Body of pancreas (tissue), 4 donors: ENCODE data around the gene DMBT1. TPM values are rescaled to one million over a fixed set of nuclear protein-coding genes. Genes with fewer than 3 reads are reported as not detected.

Experiments
- ATAC-seq: fragments of 150-250 bp; one replicate; pipeline ENCODE4 v1.9.1; 2016
- DNase-seq, 4 donors: peaks; one replicate each; pipeline ENCODE4 v3.0.0-alpha.2; 2019
- H3K27ac ChIP-seq, 4 donors: fragments of 200-600 bp; sonication (generic); 1 replicate in 3 of 4; 2 replicates in 1 of 4; pipeline versions ENCODE4 v1.5.1 to v1.6.1; 2016 to 2019; ENCODE audit warnings: mild to moderate bottlenecking in 1 of 4, mixed read lengths in 1 of 4, moderate library complexity in 1 of 4
- H3K27me3 ChIP-seq, 2 donors: fragments of 200-600 bp; sonication (generic); one replicate each; pipeline ENCODE4 v1.6.0; 2016; ENCODE audit warnings: mild to moderate bottlenecking in 1 of 2
- H3K36me3 ChIP-seq, 2 donors: fragments of 200-600 bp; sonication (generic); replicated peaks in 1 of 2; 2 replicates each; pipeline ENCODE4 v1.5.1; 2016; ENCODE audit warnings: low read depth in 2 of 2; ENCODE audit not compliant: insufficient read depth in 1 of 2
- H3K4me1 ChIP-seq: fragments of 200-600 bp; sonication (generic); one replicate; pipeline ENCODE4 v1.6.0; 2016
- H3K4me3 ChIP-seq, 2 donors: fragments of 200-600 bp; sonication (generic); 1 replicate in 1 of 2; 2 replicates in 1 of 2; pipeline ENCODE4 v1.5.1; 2016 to 2019
- H3K9me3 ChIP-seq, 3 donors: fragments of 200-600 bp; sonication (generic); 1 replicate in 2 of 3; 2 replicates in 1 of 3; pipeline ENCODE4 v1.5.1; 2016
- POLR2A ChIP-seq, 3 donors: fragments of 450-650 bp; IDR thresholded peaks; one replicate each; pipeline ENCODE4 v1.6.1; 2016; ENCODE audit warnings: antibody characterized with exemption in 3 of 3, mild to moderate bottlenecking in 2 of 3
- WGBS, 2 donors: methylation state at CpG; one replicate each; pipeline ENCODE4 v1.1.5; 2017; 5-methylcytosine and 5-hydroxymethylcytosine counted together
- intact Hi-C: fragments of 100-400 bp; cut with DNase I; formaldehyde crosslinking; loops from one replicate; pipeline ENCODE4 v1.15.1; 2023
- total RNA-seq, 2 donors: library from RNA; depleted of rRNA; stranded (reverse); fragments of >200 nt; gene quantifications; one replicate each; pipeline ENCODE4 v1.1.0, GENCODE V29; 2016
- TF ChIP-seq, protein P1 (sequence below), 7 experiments: fragments of 450-650 bp in 4 of 7; fragments of 200-600 bp in 3 of 7; sonication (generic) in 3 of 7; IDR thresholded peaks; one replicate each; pipeline ENCODE4 v1.5.1; 2016 to 2019; ENCODE audit warnings: antibody characterized with exemption in 7 of 7

The DMBT1 gene
- total RNA-seq, 2 donors from 2014 or later = 0.26 to 0.33 TPM

DNA sequence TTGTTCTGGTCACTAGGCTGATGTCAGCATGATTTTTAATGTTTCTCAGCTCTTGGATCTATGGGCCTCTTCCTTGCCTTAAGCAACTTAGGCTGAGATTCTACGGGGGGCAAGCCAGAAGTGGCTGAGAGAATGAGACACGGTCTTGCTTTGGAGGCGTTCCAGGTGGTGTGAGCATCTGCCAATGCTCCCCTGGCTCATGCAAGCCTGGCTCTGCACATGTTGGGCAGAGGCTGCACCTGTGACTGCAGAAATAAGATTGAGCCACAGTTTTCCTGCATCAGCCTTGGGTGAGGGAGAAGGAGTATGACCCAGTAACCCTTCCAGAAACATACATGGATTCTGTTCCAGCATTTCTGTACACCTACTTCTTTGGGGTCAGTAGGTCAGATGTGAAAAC, 97.2 kb downstream of the DMBT1 start:
- Histone ChIP-seq H3K27me3 (no peaks in the 10 kb centered on the region), H3K9me3 (no peaks in the 10 kb centered on the region), H3K36me3 (no peaks in the 10 kb centered on the region), H3K4me1 (peaks cover 4% of the 10 kb centered on the region), H3K4me3 (no peak overlapping the region), H3K27ac (no peak overlapping the region)
- intact Hi-C loops = no loop called here
- DNase-seq (peak in 2 of 4 donors; percentile 16 to 17), ATAC-seq (no peak)
- WGBS, 2 donors = 49 to 61% methylated on average over 3 of the region's 3 CpGs
- TF ChIP-seq, protein P1, sequence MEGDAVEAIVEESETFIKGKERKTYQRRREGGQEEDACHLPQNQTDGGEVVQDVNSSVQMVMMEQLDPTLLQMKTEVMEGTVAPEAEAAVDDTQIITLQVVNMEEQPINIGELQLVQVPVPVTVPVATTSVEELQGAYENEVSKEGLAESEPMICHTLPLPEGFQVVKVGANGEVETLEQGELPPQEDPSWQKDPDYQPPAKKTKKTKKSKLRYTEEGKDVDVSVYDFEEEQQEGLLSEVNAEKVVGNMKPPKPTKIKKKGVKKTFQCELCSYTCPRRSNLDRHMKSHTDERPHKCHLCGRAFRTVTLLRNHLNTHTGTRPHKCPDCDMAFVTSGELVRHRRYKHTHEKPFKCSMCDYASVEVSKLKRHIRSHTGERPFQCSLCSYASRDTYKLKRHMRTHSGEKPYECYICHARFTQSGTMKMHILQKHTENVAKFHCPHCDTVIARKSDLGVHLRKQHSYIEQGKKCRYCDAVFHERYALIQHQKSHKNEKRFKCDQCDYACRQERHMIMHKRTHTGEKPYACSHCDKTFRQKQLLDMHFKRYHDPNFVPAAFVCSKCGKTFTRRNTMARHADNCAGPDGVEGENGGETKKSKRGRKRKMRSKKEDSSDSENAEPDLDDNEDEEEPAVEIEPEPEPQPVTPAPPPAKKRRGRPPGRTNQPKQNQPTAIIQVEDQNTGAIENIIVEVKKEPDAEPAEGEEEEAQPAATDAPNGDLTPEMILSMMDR (IDR thresholded peaks at IDR 0.05) = no peak
- no peak for TF ChIP-seq POLR2A (IDR thresholded peaks at IDR 0.05)

DNA sequence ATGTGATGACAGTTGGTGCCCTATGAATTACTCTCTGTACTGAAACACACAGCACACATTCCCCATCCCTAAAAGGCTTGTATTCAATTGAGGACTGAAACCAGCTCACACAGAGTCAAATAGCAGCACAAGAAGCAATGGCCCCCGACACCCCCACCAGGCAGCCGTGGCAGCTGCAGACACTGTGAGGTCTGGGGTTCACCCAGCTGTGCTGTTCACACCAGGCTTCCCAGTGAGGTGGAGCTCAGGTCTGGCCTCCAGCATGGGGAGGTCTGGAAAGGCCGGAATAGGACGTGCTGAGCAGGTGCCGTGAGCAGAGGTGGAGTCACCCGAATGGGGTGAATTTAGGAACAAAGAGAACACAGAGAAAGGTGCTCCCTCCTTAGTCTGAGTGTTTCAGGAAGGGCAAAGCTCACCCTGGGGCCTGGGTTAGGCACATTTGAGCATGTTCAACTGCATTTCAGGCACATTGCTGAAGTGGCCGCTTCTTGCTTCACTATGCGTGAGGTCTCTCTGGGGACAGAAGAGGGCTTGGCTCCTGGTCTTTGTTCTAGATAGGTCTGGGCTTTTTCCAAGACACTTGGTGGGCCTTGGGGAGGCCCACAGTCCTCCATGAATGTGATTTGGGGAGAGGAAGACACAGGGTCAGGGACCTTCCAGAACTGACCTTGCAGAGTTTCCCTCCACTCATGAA, 97.9 kb downstream of the DMBT1 start:
- no peaks in the 10 kb centered on the region for H3K36me3 ChIP-seq
- DNase-seq = peak in 3 of 4 donors; percentile 34 to 71 (median 41)
- no peak overlapping the region for H3K27ac ChIP-seq
- 45 to 66% methylated on average over 7 to 8 of the region's 8 CpGs for WGBS, 2 donors
- TF ChIP-seq POLR2A (IDR thresholded peaks at IDR 0.05) = no peak
- TF ChIP-seq, protein P1 (IDR thresholded peaks at IDR 0.05) = no peak
- H3K4me1 ChIP-seq = peaks cover 4% of the 10 kb centered on the region
- no peak overlapping the region for H3K4me3 ChIP-seq
- ATAC-seq = peak; percentile 21
- no peaks in the 10 kb centered on the region for H3K9me3 ChIP-seq
- intact Hi-C loops = no loop called here
- H3K27me3 ChIP-seq = no peaks in the 10 kb centered on the region

DNA sequence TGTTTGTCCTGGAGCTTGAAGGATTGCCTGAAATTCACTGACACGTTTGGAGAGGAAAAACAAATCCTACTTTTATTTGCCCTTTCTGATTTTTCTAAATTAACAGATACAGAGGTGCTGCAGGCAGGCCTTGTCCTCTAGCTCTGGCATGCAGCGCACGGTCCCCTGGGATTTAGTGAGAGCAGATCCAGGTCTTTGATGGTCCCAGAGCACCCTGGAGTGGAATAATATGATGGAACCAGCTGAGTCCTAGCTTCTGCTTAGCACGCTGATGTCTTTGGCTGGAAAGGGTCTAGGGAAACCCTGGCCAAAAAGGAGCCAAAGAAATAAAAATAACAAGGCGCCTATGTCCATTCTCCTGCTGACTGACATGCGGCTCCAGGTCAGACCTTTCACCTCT, 98.6 kb downstream of the DMBT1 start:
- Histone ChIP-seq H3K27ac (no peak overlapping the region), H3K9me3 (no peaks in the 10 kb centered on the region), H3K27me3 (no peaks in the 10 kb centered on the region), H3K4me1 (peaks cover 4% of the 10 kb centered on the region), H3K4me3 (no peak overlapping the region), H3K36me3 (no peaks in the 10 kb centered on the region)
- ATAC-seq = no peak
- TF ChIP-seq POLR2A (IDR thresholded peaks at IDR 0.05) = no peak
- TF ChIP-seq, protein P1 (IDR thresholded peaks at IDR 0.05) = no peak
- DNase-seq = no peak
- intact Hi-C loops = no loop called here
- WGBS, 2 donors = 78 to 82% methylated on average over 6 of the region's 6 CpGs

DNA sequence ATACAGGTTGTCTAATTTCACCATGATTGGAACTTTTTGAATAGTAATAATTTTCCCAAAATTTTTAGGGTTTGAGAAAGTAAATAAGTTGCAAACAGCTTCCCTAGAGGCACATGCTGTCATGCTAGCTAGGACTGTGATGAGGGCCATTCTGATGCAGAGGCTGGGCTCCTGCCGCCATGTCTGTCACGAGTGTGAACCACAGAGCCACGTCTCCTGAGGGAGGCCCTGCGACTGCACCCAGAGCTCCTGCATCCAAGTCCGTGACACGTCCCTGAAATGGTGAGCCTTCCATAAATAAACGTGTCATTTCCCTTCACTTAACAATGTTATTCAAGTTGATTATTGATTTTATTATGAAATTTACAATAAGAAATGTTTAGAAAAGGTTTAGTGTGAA, 99.1 kb downstream of the DMBT1 start:
- WGBS, 2 donors = 80 to 84% methylated on average over 7 of the region's 7 CpGs
- ATAC-seq = no peak

More for the DNA sequence above, 99.1 kb downstream of the DMBT1 start:
- H3K9me3 ChIP-seq = no peaks in the 10 kb centered on the region
- intact Hi-C loops = no loop called here
- TF ChIP-seq, protein P1 (IDR thresholded peaks at IDR 0.05) = no peak
- no peak overlapping the region for H3K4me3 ChIP-seq
- DNase-seq = no peak
- no peak overlapping the region for H3K27ac ChIP-seq
- H3K4me1 ChIP-seq = peaks cover 4% of the 10 kb centered on the region
- no peaks in the 10 kb centered on the region for H3K27me3 ChIP-seq
- H3K36me3 ChIP-seq = no peaks in the 10 kb centered on the region
